ENCODE results near the gene R3HDM4.
"Not testable (repeated sequence)": the region's sequence is repeated elsewhere in the genome, so short reads cannot be mapped to it uniquely, and the experiment has no call there.

R3HDM4 gene

GRCh38 chr19:877992-878660 lies 34.9 kb downstream of the R3HDM4 start:
- H2BK5ac ChIP-seq (ENCODE audit: low read length); H3K79me2 ChIP-seq (ENCODE audit: control insufficient read depth, insufficient read depth, low read length); H3K56ac ChIP-seq (ENCODE audit: low read length); DNase-seq; H2BK120ac ChIP-seq (ENCODE audit: low read depth, low read length); H3K18ac ChIP-seq (ENCODE audit: low read length); H3K27me3 ChIP-seq (ENCODE audit: insufficient read depth, low read length, poor library complexity); H3K23ac ChIP-seq (ENCODE audit: low read length); H3K9ac ChIP-seq (ENCODE audit: low read length); H3K36me3 ChIP-seq (ENCODE audit: control insufficient read depth, insufficient read depth, low read length); H4K8ac ChIP-seq (ENCODE audit: low read depth, low read length); H3K4me3 ChIP-seq (ENCODE audit: low read length); H2AK5ac ChIP-seq (ENCODE audit: low read length); H3K4me2 ChIP-seq (ENCODE audit: low read length); H3K4me1 ChIP-seq (ENCODE audit: control insufficient read depth, low read depth, low read length); H3K79me1 ChIP-seq (ENCODE audit: low read length); H4K5ac ChIP-seq (ENCODE audit: low read length); H3K27ac ChIP-seq (ENCODE audit: low read depth, low read length); H2BK15ac ChIP-seq (replicated peaks; ENCODE audit: low read depth); H3K4ac ChIP-seq (ENCODE audit: low read depth, low read length): not testable (repeated sequence)
- WGBS (ENCODE audit: extremely low coverage, insufficient coverage, low lambda C conversion rate) = no CpG with 5 or more reads among the region's 23 CpGs

- no peak overlapping the region for H3K4me3 ChIP-seq (ENCODE audit: low read length)
- H4K5ac ChIP-seq (ENCODE audit: low read length) = no peak overlapping the region
- no peaks in the 10 kb centered on the region for H3K79me2 ChIP-seq (ENCODE audit: control insufficient read depth, insufficient read depth, low read length)
- no peak overlapping the region for H2BK5ac ChIP-seq (ENCODE audit: low read length)
- H3K36me3 ChIP-seq (ENCODE audit: control insufficient read depth, insufficient read depth, low read length) = peaks cover 1% of the 10 kb centered on the region
- no peak overlapping the region for H3K18ac ChIP-seq (ENCODE audit: low read length)
- no peak overlapping the region for H2BK120ac ChIP-seq (ENCODE audit: low read depth, low read length)
- DNase-seq = no peak
- no peak overlapping the region for H4K8ac ChIP-seq (ENCODE audit: low read depth, low read length)
- H3K23ac ChIP-seq (ENCODE audit: low read length) = no peak overlapping the region
- no peaks in the 10 kb centered on the region for H3K27me3 ChIP-seq (ENCODE audit: insufficient read depth, low read length, poor library complexity)
- no peak overlapping the region for H3K9ac ChIP-seq (ENCODE audit: low read length)
- H2AK5ac ChIP-seq (ENCODE audit: low read length) = no peak overlapping the region
- WGBS (ENCODE audit: extremely low coverage, insufficient coverage, low lambda C conversion rate) = no CpG with 5 or more reads among the region's 29 CpGs
- no peak overlapping the region for H2BK15ac ChIP-seq (replicated peaks; ENCODE audit: low read depth)
- H3K27ac ChIP-seq (ENCODE audit: low read depth, low read length) = no peak overlapping the region
- no peak overlapping the region for H3K4me2 ChIP-seq (ENCODE audit: low read length)
- no peak overlapping the region for H3K4ac ChIP-seq (ENCODE audit: low read depth, low read length)
- H3K4me1 ChIP-seq (ENCODE audit: control insufficient read depth, low read depth, low read length) = no peaks in the 10 kb centered on the region
- no peak overlapping the region for H3K56ac ChIP-seq (ENCODE audit: low read length)
- H3K79me1 ChIP-seq (ENCODE audit: low read length) = no peaks in the 10 kb centered on the region
These were observed 36.2 kb downstream of the R3HDM4 start for GRCh38 chr19:876780-877314.

- Histone ChIP-seq H2BK120ac (ENCODE audit: low read depth, low read length) (no peak overlapping the region), H3K4me1 (ENCODE audit: control insufficient read depth, low read depth, low read length) (no peaks in the 10 kb centered on the region), H2BK5ac (ENCODE audit: low read length) (no peak overlapping the region), H4K8ac (ENCODE audit: low read depth, low read length) (no peak overlapping the region), H3K27ac (ENCODE audit: low read depth, low read length) (no peak overlapping the region), H3K18ac (ENCODE audit: low read length) (no peak overlapping the region), H3K4me3 (ENCODE audit: low read length) (no peak overlapping the region), H3K79me2 (ENCODE audit: control insufficient read depth, insufficient read depth, low read length) (no peaks in the 10 kb centered on the region), H3K36me3 (ENCODE audit: control insufficient read depth, insufficient read depth, low read length) (peaks cover 1% of the 10 kb centered on the region), H3K4me2 (ENCODE audit: low read length) (no peak overlapping the region), H3K79me1 (ENCODE audit: low read length) (no peaks in the 10 kb centered on the region), H3K56ac (ENCODE audit: low read length) (no peak overlapping the region), H3K27me3 (ENCODE audit: insufficient read depth, low read length, poor library complexity) (no peaks in the 10 kb centered on the region), H2BK15ac (replicated peaks; ENCODE audit: low read depth) (no peak overlapping the region), H3K23ac (ENCODE audit: low read length) (no peak overlapping the region), H3K4ac (ENCODE audit: low read depth, low read length) (no peak overlapping the region), H4K5ac (ENCODE audit: low read length) (no peak overlapping the region), H2AK5ac (ENCODE audit: low read length) (no peak overlapping the region), H3K9ac (ENCODE audit: low read length) (no peak overlapping the region)
- WGBS (ENCODE audit: extremely low coverage, insufficient coverage, low lambda C conversion rate) = no CpG with 5 or more reads among the region's 18 CpGs
- DNase-seq = no peak
These were observed 36.9 kb downstream of the R3HDM4 start for GRCh38 chr19:876089-876488.

DNA sequence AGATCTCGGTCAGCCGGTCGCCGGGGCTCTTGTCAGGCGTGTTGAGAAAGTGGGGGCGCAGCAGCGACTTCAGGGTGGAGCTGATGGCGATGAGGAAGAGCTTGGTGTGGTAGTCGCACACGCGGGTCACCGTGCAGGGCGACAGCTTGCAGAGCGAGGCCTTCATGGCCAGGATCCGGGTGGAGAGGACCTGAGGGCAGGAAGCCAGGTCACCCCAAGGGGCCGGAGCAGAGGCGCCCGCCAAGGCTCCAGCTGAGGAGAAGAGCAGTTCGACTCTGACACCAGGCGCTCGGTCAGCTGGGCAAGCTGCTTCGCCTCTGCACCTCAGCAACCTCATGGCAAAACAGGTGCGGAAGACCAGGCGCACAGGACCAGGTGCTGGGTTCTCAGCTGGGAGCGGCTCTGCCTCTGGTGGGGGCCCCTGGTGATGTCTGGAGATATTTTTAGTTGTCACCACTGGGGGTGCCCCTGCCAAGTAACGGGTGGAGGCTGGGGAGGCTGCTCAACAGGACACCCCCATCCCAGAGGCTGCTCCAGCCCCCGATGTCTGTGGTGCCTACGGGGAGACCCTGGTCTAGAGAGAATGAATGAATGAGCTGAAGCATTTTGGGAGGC lies 37.6 kb downstream of the R3HDM4 start:
- H3K23ac ChIP-seq (ENCODE audit: low read length) = no peak overlapping the region
- H4K5ac ChIP-seq (ENCODE audit: low read length) = no peak overlapping the region
- no peak overlapping the region for H3K27ac ChIP-seq (ENCODE audit: low read depth, low read length)
- H3K4ac ChIP-seq (ENCODE audit: low read depth, low read length) = no peak overlapping the region
- H2BK15ac ChIP-seq (replicated peaks; ENCODE audit: low read depth) = no peak overlapping the region
- no peaks in the 10 kb centered on the region for H3K27me3 ChIP-seq (ENCODE audit: insufficient read depth, low read length, poor library complexity)
- no peak overlapping the region for H3K18ac ChIP-seq (ENCODE audit: low read length)
- no peaks in the 10 kb centered on the region for H3K79me1 ChIP-seq (ENCODE audit: low read length)
- no peaks in the 10 kb centered on the region for H3K36me3 ChIP-seq (ENCODE audit: control insufficient read depth, insufficient read depth, low read length)
- H3K79me2 ChIP-seq (ENCODE audit: control insufficient read depth, insufficient read depth, low read length) = no peaks in the 10 kb centered on the region
- no CpG with 5 or more reads among the region's 28 CpGs for WGBS (ENCODE audit: extremely low coverage, insufficient coverage, low lambda C conversion rate)
- H2BK5ac ChIP-seq (ENCODE audit: low read length) = no peak overlapping the region
- H3K56ac ChIP-seq (ENCODE audit: low read length) = no peak overlapping the region
- no peak overlapping the region for H3K4me2 ChIP-seq (ENCODE audit: low read length)
- no peaks in the 10 kb centered on the region for H3K4me1 ChIP-seq (ENCODE audit: control insufficient read depth, low read depth, low read length)
- no peak overlapping the region for H3K4me3 ChIP-seq (ENCODE audit: low read length)
- H4K8ac ChIP-seq (ENCODE audit: low read depth, low read length) = no peak overlapping the region
- H2BK120ac ChIP-seq (ENCODE audit: low read depth, low read length) = no peak overlapping the region
- H2AK5ac ChIP-seq (ENCODE audit: low read length) = no peak overlapping the region
- DNase-seq = no peak
- H3K9ac ChIP-seq (ENCODE audit: low read length) = no peak overlapping the region

DNA sequence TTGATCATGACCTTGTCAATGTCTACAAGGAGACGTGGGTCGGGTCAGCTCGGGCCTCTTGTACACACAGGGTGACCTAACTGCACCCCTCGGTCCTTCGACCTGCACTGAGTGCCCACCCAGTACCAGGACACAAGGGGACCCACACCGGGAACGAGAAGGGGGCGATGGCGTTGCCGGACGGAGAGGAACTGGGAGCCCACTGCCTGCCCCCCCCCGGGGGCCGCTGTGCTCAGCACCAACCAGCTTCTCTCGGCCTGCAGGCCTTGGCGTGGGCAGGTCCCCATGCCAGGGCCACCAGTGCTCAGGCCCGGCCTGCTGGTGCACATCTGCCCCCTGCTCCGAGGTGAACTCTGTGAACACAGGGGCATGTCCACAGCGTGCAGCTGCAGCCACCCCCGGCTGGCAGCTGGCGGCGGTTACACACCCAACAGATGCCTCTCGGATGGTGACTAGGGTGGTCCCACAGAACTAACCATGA lies 39.4 kb downstream of the R3HDM4 start:
- no peak overlapping the region for H3K4ac ChIP-seq (ENCODE audit: low read depth, low read length)
- no peak overlapping the region for H2BK5ac ChIP-seq (ENCODE audit: low read length)
- no peak overlapping the region for H3K23ac ChIP-seq (ENCODE audit: low read length)
- no peak overlapping the region for H2BK120ac ChIP-seq (ENCODE audit: low read depth, low read length)
- no CpG with 5 or more reads among the region's 22 CpGs for WGBS (ENCODE audit: extremely low coverage, insufficient coverage, low lambda C conversion rate)
- no peak for DNase-seq
- no peak overlapping the region for H3K18ac ChIP-seq (ENCODE audit: low read length)
- H3K27me3 ChIP-seq (ENCODE audit: insufficient read depth, low read length, poor library complexity) = no peaks in the 10 kb centered on the region
- no peak overlapping the region for H2BK15ac ChIP-seq (replicated peaks; ENCODE audit: low read depth)
- no peak overlapping the region for H2AK5ac ChIP-seq (ENCODE audit: low read length)
- H3K79me2 ChIP-seq (ENCODE audit: control insufficient read depth, insufficient read depth, low read length) = no peaks in the 10 kb centered on the region
- H3K9ac ChIP-seq (ENCODE audit: low read length) = no peak overlapping the region
- no peak overlapping the region for H3K56ac ChIP-seq (ENCODE audit: low read length)
- H3K4me2 ChIP-seq (ENCODE audit: low read length) = no peak overlapping the region
- H3K36me3 ChIP-seq (ENCODE audit: control insufficient read depth, insufficient read depth, low read length) = peaks cover 2% of the 10 kb centered on the region
- no peak overlapping the region for H3K4me3 ChIP-seq (ENCODE audit: low read length)
- H3K79me1 ChIP-seq (ENCODE audit: low read length) = no peaks in the 10 kb centered on the region
- H3K4me1 ChIP-seq (ENCODE audit: control insufficient read depth, low read depth, low read length) = no peaks in the 10 kb centered on the region
- no peak overlapping the region for H4K5ac ChIP-seq (ENCODE audit: low read length)
- no peak overlapping the region for H4K8ac ChIP-seq (ENCODE audit: low read depth, low read length)
- H3K27ac ChIP-seq (ENCODE audit: low read depth, low read length) = no peak overlapping the region
